ENCODE data around the gene VDAC2. TPM values are rescaled to one million over a fixed set of nuclear protein-coding genes. Genes with fewer than 3 reads are reported as not detected.

VDAC2 gene
- total RNA-seq, 1 experiment from 2014 or later: 328 TPM

GRCh38 chr10:75233444-75234016, 22.9 kb downstream of the VDAC2 start:
- no TSS peak for BruUV-seq (replicated peaks)
- no peaks in the 10 kb centered on the region for H3K9me3 ChIP-seq (ENCODE audit: low read depth, low read length, poor library complexity, severe bottlenecking)
- H3K27me3 ChIP-seq (replicated peaks; ENCODE audit: insufficient read depth, low read depth, low read length, poor library complexity): no peaks in the 10 kb centered on the region
- DNase-seq (ENCODE audit: low spot score): no peak
- peaks cover 14% of the 10 kb centered on the region for H3K4me1 ChIP-seq (ENCODE audit: insufficient read depth, low read length, poor library complexity, severe bottlenecking)
- CTCF ChIA-PET: interaction anchor here (0.9 kb wide), 1 partner anchor 46 kb away, joined by 6 read pairs; no protein-coding TSS in a partner anchor
- POLR2A ChIA-PET (ENCODE audit: low non-redundant PET): interaction anchor here (0.6 kb wide), 1 partner anchor 22 kb away, joined by 3 read pairs; no protein-coding TSS in a partner anchor
- TF ChIP-seq EZH2 (IDR thresholded peaks at IDR 0.05; ENCODE audit: borderline replicate concordance, low read depth, low read length, poor library complexity, severe bottlenecking) (no peak), CTCF (conservative IDR thresholded peaks at IDR 0.05; ENCODE audit: low read depth, low read length) (no peak)
- intact Hi-C loops (cut with micrococcal nuclease; ENCODE audit: unreplicated experiment): loop anchor here (2.0 to 10.0 kb wide), 5 partner anchors 23 to 1109 kb away; partner anchors contain the start of genes KAT6B, SAMD8 and VDAC2
- H3K4me3 ChIP-seq (ENCODE audit: low read depth, low read length, poor library complexity, severe bottlenecking): peak overlapping the region; percentile 62
- H3K27ac ChIP-seq (ENCODE audit: low read depth, low read length, poor library complexity, severe bottlenecking): peak overlapping the region; percentile 38
- peaks cover 40% of the 10 kb centered on the region for H3K36me3 ChIP-seq (ENCODE audit: insufficient read depth, low read length, poor library complexity, severe bottlenecking)

DNA sequence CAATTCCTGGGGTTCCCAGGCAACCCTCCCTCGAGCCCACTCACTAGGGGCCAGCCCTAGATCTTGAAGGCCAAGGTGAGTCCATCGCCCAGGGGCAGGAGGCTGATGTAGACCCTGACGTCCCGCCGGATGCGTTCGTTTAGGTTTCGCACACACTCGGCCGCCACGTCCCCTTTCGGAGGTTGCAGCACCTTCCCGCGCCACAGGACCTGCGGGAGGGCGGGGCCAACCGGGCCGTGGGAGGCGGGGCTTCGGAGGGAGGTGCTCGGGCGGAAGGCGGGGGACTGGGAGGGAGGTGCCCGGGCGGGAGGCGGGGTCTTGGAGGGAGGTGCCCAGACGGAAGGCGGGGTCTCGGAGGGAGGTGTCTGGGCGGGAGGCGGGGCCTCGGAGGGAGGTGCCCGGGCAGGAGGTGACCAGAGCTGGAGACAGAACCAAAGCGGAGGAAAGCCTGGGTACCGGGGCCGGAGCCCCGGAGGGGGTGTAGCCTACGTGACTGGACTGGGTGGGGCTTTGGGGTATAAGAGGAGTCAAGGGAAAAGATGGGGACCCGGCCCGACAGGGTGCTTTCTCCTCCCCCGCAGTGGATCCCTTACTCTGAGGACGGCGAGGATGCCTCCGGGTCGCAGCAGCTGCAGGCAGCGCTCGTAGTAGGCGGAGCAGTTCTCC, 23.6 kb downstream of the VDAC2 start:
- intact Hi-C loops (cut with micrococcal nuclease; ENCODE audit: unreplicated experiment): loop anchor here (2.0 to 10.0 kb wide), 5 partner anchors 23 to 1109 kb away; partner anchors contain the start of genes KAT6B, SAMD8 and VDAC2

More for the DNA sequence above, 23.6 kb downstream of the VDAC2 start:
- peak overlapping the region; percentile 62 for H3K4me3 ChIP-seq (ENCODE audit: low read depth, low read length, poor library complexity, severe bottlenecking)
- TF ChIP-seq EZH2 (IDR thresholded peaks at IDR 0.05; ENCODE audit: borderline replicate concordance, low read depth, low read length, poor library complexity, severe bottlenecking): no peak
- no peak for TF ChIP-seq CTCF (conservative IDR thresholded peaks at IDR 0.05; ENCODE audit: low read depth, low read length)
- peaks cover 20% of the 10 kb centered on the region for H3K4me1 ChIP-seq (ENCODE audit: insufficient read depth, low read length, poor library complexity, severe bottlenecking)
- ChIA-PET POLR2A (ENCODE audit: low non-redundant PET) (interaction anchor here (0.6 kb wide), 1 partner anchor 23 kb away, joined by 3 read pairs; no protein-coding TSS in a partner anchor), CTCF (interaction anchor here (0.9 kb wide), 1 partner anchor 46 kb away, joined by 6 read pairs; no protein-coding TSS in a partner anchor)
- BruUV-seq (replicated peaks): no TSS peak
- H3K27me3 ChIP-seq (replicated peaks; ENCODE audit: insufficient read depth, low read depth, low read length, poor library complexity): no peaks in the 10 kb centered on the region
- peaks cover 34% of the 10 kb centered on the region for H3K36me3 ChIP-seq (ENCODE audit: insufficient read depth, low read length, poor library complexity, severe bottlenecking)
- no peaks in the 10 kb centered on the region for H3K9me3 ChIP-seq (ENCODE audit: low read depth, low read length, poor library complexity, severe bottlenecking)
- H3K27ac ChIP-seq (ENCODE audit: low read depth, low read length, poor library complexity, severe bottlenecking): peak overlapping the region; percentile 38
- peak; percentile 93 for DNase-seq (ENCODE audit: low spot score)
